ENCODE measurements around the gene RABGAP1L. TPM values are rescaled to one million over a fixed set of nuclear protein-coding genes. Genes with fewer than 3 reads are reported as not detected.

Gene RABGAP1L
- total and polyA plus RNA-seq, 2 donors (not counting 3 experiments of a cell fraction or from before 2014, with no cell fraction given), result 6.4 to 22.2 TPM

DNA sequence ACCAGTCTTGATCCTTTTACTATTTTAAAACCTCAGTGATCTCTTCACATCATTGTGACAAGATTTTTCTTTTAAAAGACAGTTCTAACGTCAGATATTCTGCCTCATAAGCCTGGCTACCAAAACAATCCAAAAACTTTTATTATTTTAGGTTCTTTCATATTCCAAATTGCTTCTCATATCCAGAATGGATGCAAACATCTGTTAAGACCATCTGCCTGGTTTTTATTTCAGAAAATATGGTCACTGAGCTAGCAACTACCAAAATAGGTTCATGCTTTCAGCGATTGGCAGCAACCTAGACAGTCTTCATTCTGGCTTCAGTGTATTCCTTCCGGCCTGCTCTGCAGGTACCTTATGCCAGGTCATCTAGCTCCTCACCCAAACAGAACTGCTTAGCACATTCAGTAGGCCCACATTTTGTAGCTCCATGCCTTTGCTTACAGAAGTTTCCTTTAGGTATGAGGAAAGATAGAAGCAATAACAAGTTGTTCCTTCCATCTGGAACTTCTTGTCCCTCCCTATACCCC is 781.4 kb downstream of the RABGAP1L start:
- no peaks in the 10 kb centered on the region for H3K4me1 ChIP-seq (ENCODE audit: control insufficient read depth, extremely low read depth, insufficient read depth, low read length)
- H3K4me3 ChIP-seq (replicated peaks in 1 of 3; ENCODE audit: insufficient read depth in 1 of 3, low read depth in 1 of 3, low read length in 3 of 3), result no peak overlapping the region
- H3K9me3 ChIP-seq (replicated peaks; ENCODE audit: control insufficient read depth, insufficient read depth, low read length), result no peaks in the 10 kb centered on the region
- no peaks in the 10 kb centered on the region for H4K20me1 ChIP-seq (replicated peaks; ENCODE audit: control insufficient read depth, extremely low read depth, insufficient read depth, low read length)
- H3K36me3 ChIP-seq (ENCODE audit: control insufficient read depth in 2 of 2, extremely low read depth in 1 of 2, insufficient read depth in 2 of 2, low read length in 2 of 2), result no peaks in the 10 kb centered on the region
- no peak overlapping the region for H3K27ac ChIP-seq (ENCODE audit: insufficient read depth, low read depth, low read length)
- no peaks in the 10 kb centered on the region for H3K79me2 ChIP-seq (ENCODE audit: control insufficient read depth, insufficient read depth, low read length)
- ChIA-PET POLR2A (no interaction called here), CTCF (no interaction called here)
- intact Hi-C loops (cut with micrococcal nuclease), result no loop called here
- H3K9me1 ChIP-seq (replicated peaks; ENCODE audit: control insufficient read depth, extremely low read depth, insufficient read depth, low read length), result no peaks in the 10 kb centered on the region
- no peak for DNase-seq (ENCODE audit: low read depth, low spot score)
- TF ChIP-seq, protein P1, sequence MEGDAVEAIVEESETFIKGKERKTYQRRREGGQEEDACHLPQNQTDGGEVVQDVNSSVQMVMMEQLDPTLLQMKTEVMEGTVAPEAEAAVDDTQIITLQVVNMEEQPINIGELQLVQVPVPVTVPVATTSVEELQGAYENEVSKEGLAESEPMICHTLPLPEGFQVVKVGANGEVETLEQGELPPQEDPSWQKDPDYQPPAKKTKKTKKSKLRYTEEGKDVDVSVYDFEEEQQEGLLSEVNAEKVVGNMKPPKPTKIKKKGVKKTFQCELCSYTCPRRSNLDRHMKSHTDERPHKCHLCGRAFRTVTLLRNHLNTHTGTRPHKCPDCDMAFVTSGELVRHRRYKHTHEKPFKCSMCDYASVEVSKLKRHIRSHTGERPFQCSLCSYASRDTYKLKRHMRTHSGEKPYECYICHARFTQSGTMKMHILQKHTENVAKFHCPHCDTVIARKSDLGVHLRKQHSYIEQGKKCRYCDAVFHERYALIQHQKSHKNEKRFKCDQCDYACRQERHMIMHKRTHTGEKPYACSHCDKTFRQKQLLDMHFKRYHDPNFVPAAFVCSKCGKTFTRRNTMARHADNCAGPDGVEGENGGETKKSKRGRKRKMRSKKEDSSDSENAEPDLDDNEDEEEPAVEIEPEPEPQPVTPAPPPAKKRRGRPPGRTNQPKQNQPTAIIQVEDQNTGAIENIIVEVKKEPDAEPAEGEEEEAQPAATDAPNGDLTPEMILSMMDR (IDR thresholded peaks at IDR 0.05; ENCODE audit: extremely low read depth in 1 of 2, insufficient read depth in 1 of 2, low read depth in 1 of 2, low read length in 2 of 2), result no peak
- TF ChIP-seq POLR2AphosphoS5 (IDR thresholded peaks at IDR 0.05; ENCODE audit: insufficient read depth, low read depth, low read length) (no peak), EZH2 (IDR thresholded peaks at IDR 0.05; ENCODE audit: borderline replicate concordance, low read depth, low read length, severe bottlenecking) (no peak), JUN (IDR thresholded peaks at IDR 0.05; ENCODE audit: borderline replicate concordance, insufficient read depth, insufficient read length, low read depth) (no peak), POLR2A (IDR thresholded peaks at IDR 0.05; ENCODE audit: low read depth, low read length) (no peak), FOS (IDR thresholded peaks at IDR 0.05; ENCODE audit: borderline replicate concordance, insufficient read depth, low read length) (no peak), GATA2 (IDR thresholded peaks at IDR 0.05; ENCODE audit: insufficient read depth, insufficient read length, low read depth, low read length) (no peak), MYC (IDR thresholded peaks at IDR 0.05; ENCODE audit: low read depth, low read length) (no peak)
- TF ChIP-seq, protein P2, sequence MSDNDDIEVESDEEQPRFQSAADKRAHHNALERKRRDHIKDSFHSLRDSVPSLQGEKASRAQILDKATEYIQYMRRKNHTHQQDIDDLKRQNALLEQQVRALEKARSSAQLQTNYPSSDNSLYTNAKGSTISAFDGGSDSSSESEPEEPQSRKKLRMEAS (IDR thresholded peaks at IDR 0.05; ENCODE audit: insufficient read depth, insufficient read length), result no peak
- no TSS peak for BruUV-seq (replicated peaks)
- H3K9ac ChIP-seq (replicated peaks; ENCODE audit: extremely low read depth, insufficient read depth, low read length), result no peak overlapping the region
- H2AFZ ChIP-seq (ENCODE audit: low read depth, low read length), result no peak overlapping the region
- no peak overlapping the region for H3K4me2 ChIP-seq (ENCODE audit: insufficient read depth, low read length)
- H3K27me3 ChIP-seq (ENCODE audit: control insufficient read depth in 2 of 2, insufficient read depth in 2 of 2, low read length in 2 of 2), result no peaks in the 10 kb centered on the region
- dilution Hi-C loops (cut with MboI; ENCODE audit: extremely low pct_ligation_motif_present, low sequenced_read_pairs), result no loop called here
- FAIRE-seq, result no peak

Data from endothelial cell of umbilical vein (primary cell).